Measurements from ENCODE around the gene SYCN.
A peak's percentile ranks its signal among the peaks of the same experiment; 100 is the strongest.
"Not testable (repeated sequence)": the region's sequence is repeated elsewhere in the genome, so short reads cannot be mapped to it uniquely, and the experiment has no call there.

The SYCN gene

GRCh38 chr19:39223703-39224279, 19.7 kb upstream of the SYCN start:
- DNase-seq, result no peak

- DNase-seq, result not testable (repeated sequence)
These were observed 15.0 kb upstream of the SYCN start for GRCh38 chr19:39219108-39219507.

- DNase-seq, result no peak
These were observed 14.4 kb upstream of the SYCN start for GRCh38 chr19:39218230-39219007.

DNA sequence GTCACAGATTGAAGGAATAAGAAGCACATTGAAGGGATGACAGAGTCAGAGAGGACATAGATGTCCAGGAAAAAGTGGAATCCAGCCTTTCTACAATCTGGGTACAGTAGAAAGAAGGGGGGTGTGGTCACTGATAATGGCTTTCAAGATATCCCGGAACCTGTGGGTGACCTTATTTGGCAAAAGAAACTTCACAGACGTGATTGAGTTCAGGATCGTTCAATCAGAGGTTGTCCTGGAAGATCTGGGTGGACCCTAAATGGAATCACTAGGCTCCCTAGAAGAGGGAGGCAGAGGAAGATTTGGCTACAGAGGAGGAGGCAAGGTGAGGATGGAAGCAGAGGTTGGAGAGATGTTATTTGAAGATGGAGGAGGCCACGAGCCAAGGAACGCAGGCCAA, 13.0 kb upstream of the SYCN start:
- no peak for DNase-seq

DNA sequence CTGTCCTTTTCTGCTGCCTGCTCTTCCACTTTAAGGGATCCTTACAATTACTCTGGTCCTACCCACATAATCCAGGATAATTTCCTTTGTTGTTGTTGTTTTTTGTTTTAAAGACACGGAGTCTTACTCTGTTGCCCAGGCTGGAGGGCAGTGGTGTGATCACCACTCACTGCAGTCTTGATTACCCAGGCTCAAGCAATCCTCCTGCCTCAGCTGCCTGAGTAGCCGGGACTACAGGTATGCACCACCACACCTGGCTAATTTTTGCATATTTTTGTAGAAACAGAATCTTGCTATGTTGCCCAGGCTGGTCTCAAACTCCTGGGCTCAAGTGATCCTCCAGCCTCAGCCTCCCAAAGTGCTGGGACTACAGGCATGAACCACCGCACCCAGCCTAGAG, 11.3 kb upstream of the SYCN start:
- DNase-seq, result not testable (repeated sequence)

DNA sequence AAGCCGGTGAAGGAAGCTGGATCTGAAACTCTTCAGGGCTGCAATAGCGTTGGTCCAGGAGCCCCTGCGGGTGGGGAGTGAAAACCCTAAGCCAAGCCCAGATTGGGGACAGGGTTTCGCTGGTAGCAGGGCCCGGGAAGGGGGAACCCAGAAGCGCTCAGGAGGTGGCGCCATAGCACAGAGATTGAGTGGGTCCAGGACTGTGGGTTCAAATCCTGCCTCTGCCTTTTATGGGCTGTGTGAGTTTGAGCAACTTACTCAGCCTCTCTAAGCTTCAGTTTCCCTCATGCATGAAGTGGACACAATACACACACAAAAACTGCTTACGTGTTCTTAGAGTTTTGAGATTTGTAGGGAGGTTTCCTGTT, 8.3 kb upstream of the SYCN start:
- DNase-seq, result peak in 1 of 2 experiments; percentile 73

GRCh38 chr19:39211731-39212374, 7.8 kb upstream of the SYCN start:
- no peak for DNase-seq

DNA sequence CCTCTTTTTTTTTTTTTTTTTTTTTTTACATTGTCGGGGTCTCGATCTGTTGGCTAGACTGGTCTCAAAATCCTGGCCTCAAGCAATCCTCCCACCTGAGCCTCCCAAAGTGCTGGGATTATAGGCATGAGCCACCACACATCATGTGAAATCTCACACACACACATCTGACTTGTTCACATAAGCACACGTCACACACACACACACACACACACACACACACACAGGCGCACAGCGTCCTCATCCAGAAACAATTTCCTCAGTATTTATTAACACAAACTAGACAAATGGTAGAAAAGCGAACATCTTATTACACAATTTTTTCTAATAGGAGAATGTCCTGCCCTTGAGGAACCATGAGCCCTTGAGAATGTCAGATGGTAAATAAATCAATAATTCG, 5.1 kb upstream of the SYCN start:
- no peak for DNase-seq

DNA sequence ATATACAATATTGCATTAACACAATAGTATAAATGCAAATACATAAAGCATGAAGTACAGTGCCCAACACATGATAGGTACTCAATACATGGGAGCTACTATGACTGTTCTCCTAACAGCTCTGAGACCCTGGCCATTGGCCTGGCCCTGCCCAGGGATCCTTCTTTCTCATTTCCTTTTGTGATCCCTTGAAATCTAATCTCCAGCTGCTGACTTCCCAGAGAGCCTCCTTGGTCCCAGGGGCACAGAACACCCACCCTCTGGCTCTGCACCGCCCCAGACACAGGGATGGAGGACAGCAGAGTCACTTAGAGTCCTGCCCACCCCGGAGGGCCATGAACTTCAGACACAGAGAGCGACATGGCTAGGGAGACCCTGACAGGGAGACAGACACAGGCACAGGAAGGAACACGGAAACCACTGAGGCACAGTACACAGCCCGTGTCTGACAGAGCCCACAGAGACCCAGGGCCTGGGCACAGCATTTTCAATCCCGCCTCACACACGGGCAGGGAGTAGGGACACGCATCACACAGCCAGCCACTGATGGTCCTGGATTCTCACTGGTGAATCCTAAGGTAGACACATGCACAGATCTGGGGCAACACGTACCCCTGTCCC, 4.2 kb upstream of the SYCN start:
- no peak for DNase-seq

DNA sequence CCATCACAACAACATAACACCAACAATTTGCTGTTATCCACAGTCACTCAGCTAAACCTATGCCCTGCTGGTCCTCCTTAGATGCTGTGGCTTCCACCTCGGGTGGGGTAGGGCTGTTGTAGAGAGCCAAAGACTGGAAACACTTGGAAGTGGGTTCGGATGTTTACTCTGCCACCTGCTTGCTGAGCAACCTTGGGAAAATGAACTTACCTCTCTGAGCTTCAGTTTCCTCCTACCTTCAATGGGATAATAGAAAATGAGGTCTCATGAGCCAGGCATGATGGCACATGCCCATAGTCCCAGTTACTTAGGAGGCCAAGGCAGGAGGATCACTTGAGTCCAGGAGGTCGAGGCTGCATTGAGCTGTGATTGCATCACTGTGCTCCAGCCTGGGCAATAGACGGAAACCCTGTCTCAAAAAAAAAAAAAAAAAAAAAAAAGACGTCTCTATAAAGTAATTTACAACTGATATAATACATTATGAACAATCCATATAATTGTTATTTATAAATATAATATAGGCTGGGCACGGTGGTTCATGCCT, 3.3 kb upstream of the SYCN start:
- no peak for DNase-seq

DNA sequence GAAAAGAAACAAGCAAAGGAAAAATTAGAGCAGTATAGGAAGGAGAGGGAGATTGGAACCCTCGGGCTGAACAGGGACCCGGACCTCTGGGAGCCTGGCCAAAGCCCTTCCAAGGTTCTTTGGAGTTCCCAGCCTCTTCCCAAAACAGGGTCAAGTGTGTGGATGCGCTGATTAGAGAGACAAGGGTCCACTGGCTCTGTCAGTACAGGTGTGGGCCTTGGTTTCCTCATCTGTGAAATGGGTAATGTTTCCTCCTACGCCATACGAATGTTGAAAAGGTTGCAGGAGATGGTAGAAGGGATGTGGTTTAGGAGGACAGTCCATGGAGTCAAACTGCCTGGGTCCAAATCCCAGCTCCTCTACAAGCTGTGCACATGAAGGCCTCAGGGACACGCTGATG, 2.1 kb upstream of the SYCN start:
- DNase-seq, result no peak

DNA sequence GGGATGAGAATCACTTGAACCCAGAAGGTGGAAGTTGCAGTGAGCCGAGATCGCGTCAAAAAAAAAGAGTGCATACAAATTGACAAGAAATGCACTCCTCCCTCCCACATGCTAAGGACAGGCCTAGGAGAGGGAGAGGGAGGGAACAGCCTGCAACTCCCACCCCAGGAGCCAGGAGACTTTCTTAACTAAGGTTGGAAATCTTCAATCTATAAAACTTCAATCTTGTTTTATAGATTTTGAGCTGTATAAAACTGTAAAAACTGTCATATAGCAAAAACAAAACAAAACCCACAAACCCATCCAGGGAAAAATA, 1.3 kb upstream of the SYCN start:
- no peak for DNase-seq

- no peak for DNase-seq
These were observed 1.1 kb downstream of the SYCN start for GRCh38 chr19:39202998-39203355.

- no peak for DNase-seq
These were observed 3.3 kb downstream of the SYCN start for GRCh38 chr19:39200803-39201115.

- no peak for DNase-seq
These were observed 3.8 kb downstream of the SYCN start for GRCh38 chr19:39200066-39200802.

- DNase-seq, result no peak
These were observed 5.0 kb downstream of the SYCN start for GRCh38 chr19:39199025-39199424.

DNA sequence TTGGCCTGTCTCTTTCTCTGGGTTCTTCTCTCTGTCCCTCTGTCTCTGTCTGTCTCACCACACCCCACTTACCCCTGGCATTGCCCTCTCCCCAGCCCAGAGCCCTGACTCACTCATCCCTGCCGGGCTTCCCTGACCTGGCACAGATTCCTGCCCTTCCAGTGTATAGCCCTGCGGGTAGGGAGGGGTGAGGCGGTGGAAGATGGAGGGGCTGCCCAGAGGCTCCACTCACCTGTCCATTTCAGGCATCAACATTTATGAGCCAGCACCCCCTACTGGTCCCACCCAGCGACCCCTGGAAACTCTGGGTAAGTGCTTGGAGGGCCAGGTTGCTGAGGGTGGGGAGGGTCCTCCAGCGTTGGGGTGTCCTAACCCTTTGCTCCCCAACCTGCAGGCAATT, 6.3 kb downstream of the SYCN start:
- DNase-seq, result no peak

DNA sequence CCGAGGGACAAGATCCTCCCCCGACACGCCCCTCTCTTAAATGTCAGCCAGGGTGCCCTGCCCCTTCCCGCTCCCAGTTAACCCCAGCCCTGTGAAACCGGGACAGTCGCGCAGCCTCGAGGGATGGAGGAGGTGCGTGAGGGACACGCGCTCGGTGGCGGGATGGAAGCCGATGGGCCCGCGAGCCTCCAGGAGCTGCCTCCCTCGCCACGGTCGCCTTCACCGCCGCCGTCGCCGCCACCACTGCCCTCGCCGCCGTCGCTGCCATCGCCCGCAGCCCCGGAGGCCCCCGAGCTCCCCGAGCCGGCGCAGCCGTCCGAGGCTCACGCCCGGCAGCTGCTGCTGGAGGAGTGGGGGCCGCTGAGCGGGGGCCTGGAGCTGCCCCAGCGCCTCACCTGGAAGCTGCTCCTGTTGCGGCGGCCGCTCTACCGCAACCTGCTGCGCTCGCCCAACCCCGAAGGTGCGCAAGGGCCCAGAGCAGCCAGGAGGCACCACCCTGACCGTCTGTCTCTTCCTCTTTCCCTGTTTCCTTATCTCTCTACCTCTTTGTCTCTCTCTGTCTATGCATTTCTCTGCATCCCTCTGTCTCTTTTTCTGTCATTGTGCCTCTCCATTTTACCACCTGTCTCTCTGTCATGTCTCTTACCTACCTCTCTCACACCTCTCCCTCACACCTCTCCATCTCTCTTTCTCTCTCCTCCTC, 7.1 kb downstream of the SYCN start, which contains the start of gene NCCRP1:
Gene NCCRP1, plus strand, starts transcription at position 105 of the 703 bp plus-strand sequence. Its CDS starts 19 bp downstream, at position 124.
- DNase-seq, result peak in 1 of 2 experiments; percentile 39

DNA sequence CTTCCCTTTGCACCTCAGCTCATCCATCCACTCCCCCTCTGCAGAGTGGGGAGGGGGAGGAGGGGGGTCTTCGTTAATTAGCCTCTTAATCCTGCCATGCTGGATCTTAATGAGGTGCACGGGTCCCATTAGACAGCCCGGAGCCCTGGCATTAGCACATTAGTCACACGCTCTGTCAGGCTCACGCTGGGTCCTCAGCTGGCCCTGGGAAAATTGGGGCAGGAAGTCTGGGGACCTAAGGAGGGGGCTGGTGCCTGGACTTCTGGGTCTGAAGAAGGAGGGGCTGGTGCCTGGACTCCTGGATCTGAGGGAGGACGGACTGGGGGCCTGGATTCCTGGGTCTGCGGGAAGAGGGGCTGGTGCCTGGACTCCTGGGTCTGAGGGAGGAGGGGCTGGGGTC, 7.7 kb downstream of the SYCN start:
- no peak for DNase-seq

GRCh38 chr19:39195755-39196154, 8.3 kb downstream of the SYCN start:
- peak in 1 of 2 experiments; percentile 23 for DNase-seq

- DNase-seq, result peak; percentile 18 to 37
These were observed 9.1 kb downstream of the SYCN start for GRCh38 chr19:39194832-39195542.

- no peak for DNase-seq
These were observed 10.3 kb downstream of the SYCN start for GRCh38 chr19:39193803-39194202.

Measured in NCI-H526 (cell line).